Kidney glomerular epithelial cell (primary cell): ENCODE results near the gene CPA4.

ENCODE experiments used
- DNase-seq: peaks from one replicate; lab custom pipeline; 2025; lab: John Stamatoyannopoulos, UW

The CPA4 gene

DNA sequence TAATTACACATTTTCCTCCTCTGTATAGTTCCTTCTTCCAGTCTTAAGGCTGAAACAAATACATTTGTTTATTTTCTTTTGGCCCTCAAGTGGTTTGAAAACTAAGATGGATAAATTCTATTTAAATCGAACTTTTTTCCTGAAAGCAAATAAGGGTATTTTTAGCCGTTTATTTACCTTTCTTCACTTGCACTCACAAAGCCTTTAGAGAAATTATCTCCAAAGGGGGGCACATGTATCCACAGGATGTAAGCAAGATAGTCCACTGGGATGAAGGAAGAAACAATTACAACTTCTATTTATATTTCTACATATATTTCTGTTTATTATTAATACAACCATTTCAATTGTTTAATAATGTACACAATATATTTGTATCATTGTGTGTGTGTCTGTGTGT is 10.2 kb downstream of the CPA4 start:
- no peak for DNase-seq

GRCh38 chr7:130303551-130303950 is 10.6 kb downstream of the CPA4 start:
- no peak for DNase-seq

- DNase-seq = no peak
Measured at GRCh38 chr7:130303982-130304381, 11.0 kb downstream of the CPA4 start.

DNA sequence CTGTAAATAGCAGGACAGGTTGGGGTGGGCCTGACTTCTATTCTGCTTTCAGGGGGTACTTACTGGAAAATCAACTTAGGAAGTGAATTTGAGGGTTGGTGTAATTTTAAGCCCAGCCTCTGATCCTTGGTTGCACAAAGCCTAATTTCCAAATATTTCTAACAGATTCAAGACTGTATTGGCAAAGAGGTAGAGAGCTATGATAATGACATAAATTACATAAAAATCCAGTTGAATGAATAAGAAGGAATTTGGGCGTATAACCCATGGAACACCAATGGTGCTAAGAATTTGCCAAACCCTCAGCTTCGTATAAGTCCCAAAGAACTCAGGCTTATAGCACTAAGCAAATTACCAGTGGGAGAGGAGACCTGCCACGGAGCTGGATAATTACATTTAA is 11.9 kb downstream of the CPA4 start:
- no peak for DNase-seq

- no peak for DNase-seq
Measured at GRCh38 chr7:130305433-130306042, 12.6 kb downstream of the CPA4 start.

DNA sequence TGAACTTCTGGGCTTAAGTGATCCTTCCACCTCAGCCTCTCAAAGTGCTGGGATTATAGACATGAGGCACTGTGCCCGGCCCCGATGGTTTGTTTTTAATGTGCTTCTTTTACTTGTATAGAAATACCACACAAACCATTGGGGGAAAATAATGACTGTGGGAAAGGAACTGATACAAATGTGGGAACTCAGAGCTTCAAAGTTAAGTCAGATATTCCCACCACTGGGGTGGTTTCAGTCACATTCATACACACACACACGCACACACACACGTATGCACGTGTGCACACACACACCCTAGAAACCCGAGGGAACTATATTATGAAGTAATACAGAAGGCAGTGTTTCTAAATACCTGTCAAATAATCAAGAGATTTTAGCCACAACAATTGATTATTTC is 17.0 kb downstream of the CPA4 start:
- no peak for DNase-seq

DNA sequence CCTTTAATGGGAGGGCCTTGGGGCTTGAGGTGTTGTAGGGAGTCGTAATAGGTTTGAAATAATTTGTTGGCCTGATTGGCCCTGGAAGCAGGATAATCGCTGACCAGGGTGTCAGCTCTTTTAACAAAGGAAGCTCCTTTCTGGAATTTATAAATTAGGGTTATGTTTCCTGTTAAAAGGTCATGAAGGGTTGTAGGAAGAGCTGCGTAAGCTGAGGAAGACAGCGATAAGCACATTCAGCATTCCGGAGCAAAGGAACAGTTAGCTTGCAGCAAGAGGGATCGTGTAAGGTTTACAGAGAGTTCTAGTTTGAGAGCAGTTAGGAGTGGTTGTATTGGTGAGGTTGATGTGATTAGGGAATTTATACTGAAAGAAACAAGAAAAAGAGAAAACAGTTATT is 21.3 kb downstream of the CPA4 start:
- no peak for DNase-seq

- DNase-seq = no peak
Measured at GRCh38 chr7:130319541-130319940, 26.6 kb downstream of the CPA4 start.

DNA sequence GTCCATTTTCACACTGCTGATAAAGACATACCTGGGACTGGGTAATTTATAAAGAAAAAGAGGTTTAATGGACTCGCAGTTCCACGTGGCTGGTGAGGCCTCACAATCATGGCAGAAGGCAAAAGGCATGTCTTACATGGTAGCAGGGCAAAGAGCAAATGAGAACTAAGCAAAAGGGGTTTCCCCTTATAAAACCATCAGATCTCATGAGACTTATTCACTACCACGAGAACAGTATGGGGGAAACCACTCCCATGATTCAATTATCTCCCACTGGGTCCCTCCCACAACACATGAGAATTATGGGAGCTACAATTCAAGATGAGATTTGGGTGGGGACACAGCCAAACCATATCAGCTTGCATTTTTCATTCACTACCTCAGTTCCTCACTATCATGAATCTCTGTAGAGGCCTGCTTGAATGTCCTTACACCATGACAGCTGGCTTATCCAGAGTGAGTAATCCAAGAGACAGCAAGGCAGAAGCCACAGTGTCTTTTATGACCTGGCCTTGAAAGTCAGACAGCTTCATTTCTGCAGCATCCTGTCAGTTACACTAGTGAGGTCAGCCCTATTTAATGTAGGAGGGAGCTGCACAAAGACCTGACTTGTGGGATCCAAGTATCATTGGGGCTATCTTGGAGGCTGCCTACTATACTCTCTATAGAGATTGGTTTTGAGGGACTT is 28.7 kb downstream of the CPA4 start:
- peak; percentile 2 for DNase-seq

DNA sequence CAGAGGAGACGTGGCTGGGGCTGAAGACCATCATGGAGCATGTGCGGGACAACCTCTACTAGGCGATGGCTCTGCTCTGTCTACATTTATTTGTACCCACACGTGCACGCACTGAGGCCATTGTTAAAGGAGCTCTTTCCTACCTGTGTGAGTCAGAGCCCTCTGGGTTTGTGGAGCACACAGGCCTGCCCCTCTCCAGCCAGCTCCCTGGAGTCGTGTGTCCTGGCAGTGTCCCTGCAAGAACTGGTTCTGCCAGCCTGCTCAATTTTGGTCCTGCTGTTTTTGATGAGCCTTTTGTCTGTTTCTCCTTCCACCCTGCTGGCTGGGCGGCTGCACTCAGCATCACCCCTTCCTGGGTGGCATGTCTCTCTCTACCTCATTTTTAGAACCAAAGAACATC is 29.7 kb downstream of the CPA4 start:
- no peak for DNase-seq

DNA sequence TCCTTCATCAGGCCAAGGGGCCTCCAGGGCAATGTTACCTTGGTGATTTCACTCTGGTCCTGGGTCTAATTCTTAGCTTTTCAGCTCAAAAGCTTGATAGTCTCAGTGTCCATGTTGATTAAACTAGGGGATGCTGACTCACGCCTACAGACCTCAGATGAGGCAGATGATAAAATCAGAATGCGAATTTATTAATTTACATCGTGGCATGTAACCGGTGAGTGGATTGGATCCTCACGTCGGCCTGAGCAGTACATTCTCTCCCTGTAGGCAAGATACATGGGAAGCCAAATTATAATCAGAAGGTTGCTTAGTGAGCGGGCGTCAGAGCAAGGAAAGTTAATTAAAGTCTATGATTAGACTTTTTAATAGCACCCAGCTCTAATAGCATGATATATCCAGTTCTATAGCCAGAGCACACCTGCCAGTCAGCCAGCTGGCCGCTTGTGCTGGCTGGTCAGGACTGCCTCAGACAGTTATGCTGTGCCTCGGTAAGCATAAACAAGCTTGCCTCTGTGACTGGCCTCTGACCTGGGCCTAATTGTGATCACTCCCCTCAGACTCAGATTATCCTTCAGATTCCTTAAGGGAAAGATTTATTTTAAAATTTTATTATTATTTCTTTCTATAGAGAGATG is 31.5 kb downstream of the CPA4 start:
- DNase-seq = no peak

GRCh38 chr7:130329681-130330080 is 36.7 kb downstream of the CPA4 start:
- no peak for DNase-seq

DNA sequence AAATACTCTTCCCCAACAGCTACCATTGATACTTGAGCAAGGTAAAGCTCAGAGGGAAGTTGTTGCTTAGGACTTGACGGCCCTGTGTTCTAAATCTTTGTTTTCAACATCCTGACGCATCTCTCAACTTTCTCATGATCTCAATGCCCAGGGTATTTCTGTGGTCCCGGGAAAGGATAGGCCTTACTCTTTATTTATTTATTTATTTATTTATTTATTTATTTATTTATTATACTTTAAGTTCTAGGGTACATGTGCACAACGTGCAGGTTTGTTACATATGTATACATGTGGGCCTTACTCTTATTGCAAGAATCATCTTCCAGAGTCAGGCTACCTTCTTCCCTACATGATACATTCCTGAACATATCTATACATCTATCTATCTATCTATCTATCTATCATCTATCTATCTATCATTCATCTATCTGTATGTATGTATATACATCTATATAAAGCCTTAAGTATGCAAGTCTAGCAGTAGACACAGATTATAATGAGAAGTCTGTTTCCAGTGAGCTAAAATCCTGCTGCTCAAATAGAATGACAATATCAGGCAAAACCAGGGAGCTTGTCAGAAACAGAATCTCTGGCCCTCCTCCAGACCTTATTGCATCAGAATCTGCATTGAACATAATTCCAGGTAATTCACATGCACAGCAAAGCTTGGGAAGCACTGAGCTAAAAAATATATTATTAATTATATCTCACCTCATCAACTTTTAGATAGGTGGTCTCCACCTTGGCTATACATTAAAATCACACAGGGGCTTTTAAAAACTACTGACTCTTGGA is 39.5 kb downstream of the CPA4 start:
- DNase-seq = no peak

DNA sequence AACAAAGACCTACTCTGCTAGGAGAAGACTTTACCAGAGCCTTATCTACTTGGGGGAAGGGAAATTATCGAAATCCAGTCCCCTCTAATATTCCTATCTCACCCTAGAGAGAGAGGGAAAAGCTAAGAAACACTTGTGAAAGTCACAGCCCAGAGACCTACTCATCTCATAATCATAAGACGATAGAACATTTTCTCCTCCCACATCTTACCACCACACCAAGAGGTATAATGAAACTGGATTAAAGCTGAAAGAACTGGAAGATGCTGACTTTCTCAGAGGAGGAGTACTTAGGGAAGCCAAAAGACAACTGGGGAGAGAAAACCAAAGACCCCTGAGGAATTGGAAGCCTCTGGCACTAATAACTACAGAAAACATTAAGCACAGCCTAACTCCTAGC is 40.9 kb downstream of the CPA4 start:
- no peak for DNase-seq

- no peak for DNase-seq
Measured at GRCh38 chr7:130334274-130334673, 41.3 kb downstream of the CPA4 start.

GRCh38 chr7:130337410-130337971 is 44.5 kb downstream of the CPA4 start:
- DNase-seq = no peak

DNA sequence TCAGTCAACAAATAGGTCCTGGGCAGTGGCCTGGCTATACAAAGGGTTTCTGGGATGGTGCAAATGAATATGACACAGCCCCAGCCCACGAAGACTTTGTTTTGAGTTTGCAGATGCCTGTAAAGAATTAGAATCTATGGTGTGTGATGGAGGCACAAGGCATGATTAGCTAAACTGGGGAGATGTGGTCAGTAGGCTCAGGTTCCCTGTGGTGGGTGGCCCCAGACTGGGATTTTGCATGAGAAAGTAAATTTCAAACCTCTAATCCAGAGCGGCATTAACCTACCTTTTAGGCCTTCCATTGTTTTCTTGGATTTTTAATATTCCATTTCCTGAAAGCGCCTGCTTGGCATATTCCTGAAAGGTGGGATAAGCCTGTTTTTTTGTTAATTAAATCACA is 45.3 kb downstream of the CPA4 start:
- no peak for DNase-seq

- DNase-seq = no peak
Measured at GRCh38 chr7:130341882-130342281, 48.9 kb downstream of the CPA4 start.

GRCh38 chr7:130342701-130343380 is 49.9 kb downstream of the CPA4 start:
- no peak for DNase-seq

DNA sequence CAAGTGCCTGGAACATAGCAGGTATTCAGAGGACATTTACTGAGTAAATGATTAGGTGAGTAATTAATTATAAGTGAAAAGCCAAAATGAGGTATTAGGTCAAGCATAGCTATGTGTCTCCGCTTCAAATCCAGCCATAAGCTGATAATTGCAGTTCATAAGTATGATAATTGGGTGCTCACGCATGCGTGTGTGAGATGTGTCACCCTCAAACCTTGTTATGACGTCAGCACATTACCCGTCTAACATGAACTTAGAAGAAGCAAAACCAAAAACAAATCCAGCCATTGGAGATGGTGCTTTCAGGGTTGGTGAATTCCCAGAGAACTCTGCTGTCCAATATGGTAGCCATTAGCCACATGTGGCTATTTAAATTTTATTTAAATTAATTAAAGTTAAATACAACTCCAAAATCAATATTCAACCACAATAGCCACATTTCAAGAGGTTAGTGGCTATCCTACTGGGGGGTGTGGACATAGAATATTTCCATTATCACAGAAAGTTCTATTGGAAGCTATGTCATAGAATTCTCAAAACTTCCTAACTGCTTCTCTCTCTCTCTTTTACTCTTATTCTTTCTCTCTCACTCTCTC is 51.4 kb downstream of the CPA4 start, which contains the start of gene CPA5:
Gene CPA5, plus strand, starts transcription at position 546 of the 596 bp plus-strand sequence. CDS start 1,670 bp downstream, outside the sequence.
- DNase-seq = no peak

DNA sequence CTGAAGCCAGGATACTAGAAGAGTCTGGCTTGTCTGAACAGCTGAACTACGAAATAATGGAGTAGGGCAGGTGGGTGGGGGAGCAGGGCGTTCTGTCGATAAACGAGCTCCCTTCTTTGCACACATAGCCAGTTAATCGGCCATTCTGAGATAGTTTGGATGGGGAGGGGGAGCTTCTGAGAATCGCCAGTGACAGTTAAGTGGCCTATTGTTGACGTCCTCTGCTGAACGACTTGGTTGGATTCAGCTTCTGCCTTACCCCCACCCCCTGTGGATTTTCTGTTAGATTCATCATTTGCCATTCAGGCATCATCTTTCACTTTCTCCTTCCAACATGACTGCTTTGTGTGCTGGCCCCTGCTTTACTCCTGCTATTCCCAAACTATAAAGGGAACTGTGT is 52.2 kb downstream of the CPA4 start:
- no peak for DNase-seq
